Activated CD4-positive, alpha-beta T cell treated with anti-CD3 and anti-CD28 coated beads for 4 hours (primary cell): ENCODE measurements around the gene TH.

Source experiments
- DNase-seq, 2 donors: peaks; one replicate each; pipeline ENCODE4 v3.0.0-alpha.2; 2020

Gene TH

GRCh38 chr11:2177076-2177475, 5.5 kb upstream of the TH start:
- no peak for DNase-seq

GRCh38 chr11:2176389-2176900, 4.8 kb upstream of the TH start:
- no peak for DNase-seq

DNA sequence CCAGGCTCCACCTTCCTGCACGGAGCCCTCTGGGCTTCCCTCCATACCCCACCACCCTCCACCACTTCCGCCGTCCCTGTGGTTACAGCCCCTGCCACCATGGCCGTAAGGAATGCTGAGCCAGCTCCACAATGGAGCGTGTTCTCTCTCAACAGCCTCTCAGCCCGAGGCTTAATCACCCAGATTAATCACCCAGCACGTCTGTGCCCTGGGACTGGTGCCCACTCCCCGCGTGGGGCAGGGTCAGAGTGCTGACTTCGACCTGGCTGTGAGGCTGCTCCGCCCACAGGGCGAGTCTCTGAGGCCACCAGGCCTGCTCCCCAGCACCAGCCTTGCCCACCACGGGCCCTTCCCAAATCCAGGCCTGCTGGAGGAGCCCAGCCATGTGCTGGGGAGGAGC, 4.0 kb upstream of the TH start:
- DNase-seq = no peak

GRCh38 chr11:2174361-2174760, 2.7 kb upstream of the TH start:
- DNase-seq = no peak

DNA sequence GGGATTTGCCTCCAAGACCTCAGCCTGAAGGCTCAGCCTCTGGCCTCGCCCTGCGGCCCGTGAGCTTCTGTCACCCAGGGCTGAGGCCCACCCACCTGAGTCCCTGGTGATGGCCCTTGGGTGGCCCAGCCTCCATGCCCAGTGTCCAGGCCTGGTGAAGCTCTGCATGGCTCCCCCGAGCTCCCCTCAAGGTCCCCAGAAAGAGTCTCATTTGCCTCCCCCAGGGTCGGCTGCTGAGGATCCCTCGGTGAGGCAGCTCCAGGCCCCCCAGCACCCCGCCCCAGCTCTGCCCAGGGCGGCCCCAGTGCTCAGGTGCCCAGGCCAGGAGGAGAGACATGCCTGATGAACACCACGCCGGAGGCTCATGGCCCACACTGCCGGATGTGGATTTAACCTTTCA, 2.1 kb upstream of the TH start:
- no peak for DNase-seq

DNA sequence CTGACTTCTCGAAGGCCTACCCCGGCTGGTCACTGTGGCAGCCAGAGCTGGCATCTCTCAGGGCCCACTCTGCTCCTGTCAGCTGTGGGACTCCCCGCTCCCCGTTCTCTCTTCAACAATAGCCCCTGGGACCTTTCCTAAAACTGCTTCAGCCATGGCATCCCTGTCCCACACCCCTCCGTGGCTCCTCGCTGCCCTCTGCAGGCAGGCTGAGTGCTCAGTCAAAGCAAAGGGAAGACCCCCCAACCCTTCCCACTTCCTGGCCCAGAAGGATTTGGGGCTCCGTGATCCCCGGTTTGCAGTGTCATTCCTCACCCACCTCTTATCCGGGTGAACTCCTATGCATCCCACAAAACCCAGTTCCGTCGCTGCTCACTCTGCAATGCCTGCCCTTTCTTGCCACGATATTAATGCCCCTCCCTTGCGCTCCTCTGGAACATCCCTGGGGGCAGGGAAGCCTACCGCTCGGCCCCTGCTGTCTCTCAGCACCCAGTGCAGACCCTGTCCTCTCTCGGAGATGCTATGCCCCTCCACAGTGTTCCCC, 1.6 kb upstream of the TH start:
- DNase-seq = no peak

- no peak for DNase-seq
Observed at GRCh38 chr11:2172676-2173075, 1.1 kb upstream of the TH start.

- no peak for DNase-seq
Observed at GRCh38 chr11:2169626-2170570, 1.7 kb downstream of the TH start.

GRCh38 chr11:2169005-2169378, 2.6 kb downstream of the TH start:
- no peak for DNase-seq

GRCh38 chr11:2168286-2169004, 3.2 kb downstream of the TH start:
- DNase-seq = no peak

DNA sequence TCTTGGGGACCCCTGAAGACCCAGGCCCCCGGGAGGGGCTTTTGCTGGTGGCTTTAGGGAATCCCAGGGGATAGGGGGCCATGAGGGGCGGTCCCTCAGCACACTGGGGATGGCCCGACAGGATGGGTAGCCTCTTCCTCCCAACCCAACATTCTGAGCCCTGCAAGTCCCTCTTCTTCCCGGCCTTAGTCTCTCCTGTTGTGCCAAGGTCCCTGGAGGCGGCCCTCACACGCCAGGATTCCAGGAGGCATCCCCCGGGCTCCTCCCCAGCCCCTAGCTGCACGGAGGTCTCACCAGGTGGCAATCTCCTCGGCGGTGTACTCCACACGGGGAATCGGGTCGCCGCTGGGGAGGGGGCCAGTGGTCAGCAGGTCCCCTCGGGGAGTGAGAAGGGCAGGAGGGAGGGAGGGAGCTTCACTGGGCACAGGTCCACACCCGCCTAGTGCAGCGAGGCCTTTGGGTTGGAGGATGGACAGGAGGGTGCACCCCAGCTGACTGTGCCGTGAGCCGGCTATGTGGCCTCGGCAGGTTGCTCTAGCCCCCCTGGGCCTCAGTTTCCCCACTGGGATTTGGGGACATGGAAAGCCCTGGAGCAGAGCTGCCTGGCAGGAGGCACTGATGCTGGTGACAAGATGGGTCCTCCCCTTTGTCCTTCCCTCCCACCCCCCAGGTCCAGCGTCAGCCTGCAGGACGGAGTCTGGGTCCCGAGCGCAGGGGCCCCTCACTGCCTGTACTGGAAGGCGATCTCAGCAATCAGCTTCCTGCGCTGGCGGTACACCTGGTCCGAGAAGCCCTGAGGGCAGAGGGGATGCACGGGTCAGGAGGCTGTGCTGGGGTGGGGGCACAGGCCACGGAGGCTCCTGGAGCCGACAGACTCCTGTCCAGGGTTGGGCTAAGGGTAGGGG, 4.2 kb downstream of the TH start:
- no peak for DNase-seq

DNA sequence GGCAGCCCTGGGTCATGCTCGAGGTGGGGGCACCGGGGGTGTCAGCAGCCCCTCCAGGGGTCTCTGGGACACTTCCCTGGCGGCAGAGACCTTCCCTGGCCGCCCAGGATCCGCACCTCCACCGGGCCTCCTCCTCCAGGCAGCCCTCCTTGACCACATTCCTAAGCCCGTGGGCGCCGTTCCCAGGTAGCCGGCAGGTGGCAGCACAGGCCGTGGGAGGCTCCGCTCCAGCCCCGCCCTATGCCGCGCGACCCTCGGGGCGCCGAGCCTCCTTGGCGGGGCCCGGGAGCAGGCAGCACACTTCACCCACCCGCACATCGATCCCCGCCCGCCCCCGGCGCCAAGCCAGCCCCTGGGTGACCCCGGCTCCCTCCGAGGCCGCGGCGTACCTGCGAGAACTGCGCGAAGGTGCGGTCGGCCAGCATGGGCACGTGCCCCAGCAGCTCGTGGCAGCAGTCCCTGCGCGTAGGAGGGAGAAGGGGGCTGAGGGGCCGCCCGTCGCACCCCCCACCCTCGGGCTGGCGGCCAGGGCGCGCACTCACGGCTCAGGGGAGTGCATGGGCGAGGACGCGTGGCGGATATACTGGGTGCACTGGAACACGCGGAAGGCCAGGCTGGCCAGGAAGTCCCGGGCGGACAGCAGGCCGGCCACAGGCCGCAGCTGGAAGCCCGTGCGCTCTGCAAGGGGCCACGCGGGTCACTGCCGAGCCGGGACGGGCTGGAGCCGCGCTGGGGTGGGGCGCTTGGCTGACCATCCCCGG, 5.3 kb downstream of the TH start:
- DNase-seq = peak; percentile 27 to 37

DNA sequence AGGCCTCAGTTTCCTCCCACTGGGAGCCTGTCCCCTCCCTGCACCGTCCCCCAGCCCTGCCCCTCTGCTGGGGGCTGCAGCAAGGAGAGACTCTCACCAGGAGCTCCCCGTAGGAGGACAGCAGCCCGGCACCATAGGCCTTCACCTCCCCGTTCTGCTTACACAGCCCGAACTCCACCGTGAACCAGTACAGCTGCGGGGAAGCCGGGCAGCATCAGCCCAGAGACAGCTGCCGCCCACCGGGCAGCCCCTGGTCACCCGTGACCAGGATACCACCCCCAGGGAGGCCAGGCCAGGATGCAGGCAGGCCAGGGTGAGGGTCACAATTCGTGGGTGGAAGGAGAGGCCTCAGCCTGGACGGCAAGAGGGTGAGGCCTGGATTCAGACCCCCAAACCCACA, 6.0 kb downstream of the TH start:
- DNase-seq = no peak

DNA sequence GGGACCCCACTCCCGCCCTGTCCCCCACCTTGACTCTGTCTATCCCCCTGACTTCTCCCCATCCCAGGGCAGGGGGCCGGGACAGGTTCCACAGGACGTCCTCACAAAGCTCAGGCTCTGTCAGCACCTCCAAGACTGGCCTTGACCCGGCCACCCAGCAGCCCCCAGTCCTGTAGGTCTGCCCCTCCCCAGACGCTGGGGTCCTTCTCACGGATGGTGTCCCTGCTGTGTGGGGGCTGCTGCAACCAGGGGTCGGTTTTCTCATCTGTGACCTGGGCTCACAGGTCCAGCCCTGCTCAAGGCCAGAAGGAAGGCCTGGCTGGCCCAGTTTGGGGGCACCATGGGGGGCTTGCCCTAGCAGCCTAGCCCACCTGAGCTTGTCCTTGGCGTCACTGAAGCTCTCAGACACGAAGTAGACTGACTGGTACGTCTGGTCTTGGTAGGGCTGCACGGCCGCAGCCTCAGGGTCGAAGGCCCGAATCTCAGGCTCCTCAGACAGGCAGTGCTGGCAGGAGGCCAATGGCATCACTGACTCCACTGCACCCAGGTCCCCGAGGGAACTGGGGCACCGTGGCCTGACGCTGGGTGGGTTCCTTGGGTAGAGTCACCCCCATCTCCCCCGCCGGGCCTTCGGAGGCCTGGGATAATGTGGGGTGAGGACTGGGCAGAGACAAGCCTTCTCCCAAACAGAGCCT, 6.6 kb downstream of the TH start:
- DNase-seq = no peak

DNA sequence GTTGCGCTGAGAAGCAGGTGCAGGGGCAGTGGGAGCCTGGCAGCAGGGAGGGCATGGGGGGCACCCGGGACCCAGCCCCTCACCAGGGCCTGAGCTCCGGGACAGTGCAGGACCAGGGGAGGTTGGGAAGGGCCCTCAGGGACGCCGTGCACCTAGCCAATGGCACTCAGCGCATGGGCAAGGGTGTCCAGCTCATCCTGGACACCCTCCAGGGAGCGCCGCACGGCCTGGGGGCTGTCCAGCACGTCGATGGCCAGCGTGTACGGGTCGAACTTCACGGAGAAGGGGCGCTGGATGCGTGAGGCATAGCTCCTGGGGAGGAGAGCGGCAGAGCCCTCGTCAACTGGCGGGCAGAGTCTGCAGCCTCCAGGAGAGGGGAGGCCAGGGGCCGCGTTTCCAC, 7.5 kb downstream of the TH start:
- no peak for DNase-seq

DNA sequence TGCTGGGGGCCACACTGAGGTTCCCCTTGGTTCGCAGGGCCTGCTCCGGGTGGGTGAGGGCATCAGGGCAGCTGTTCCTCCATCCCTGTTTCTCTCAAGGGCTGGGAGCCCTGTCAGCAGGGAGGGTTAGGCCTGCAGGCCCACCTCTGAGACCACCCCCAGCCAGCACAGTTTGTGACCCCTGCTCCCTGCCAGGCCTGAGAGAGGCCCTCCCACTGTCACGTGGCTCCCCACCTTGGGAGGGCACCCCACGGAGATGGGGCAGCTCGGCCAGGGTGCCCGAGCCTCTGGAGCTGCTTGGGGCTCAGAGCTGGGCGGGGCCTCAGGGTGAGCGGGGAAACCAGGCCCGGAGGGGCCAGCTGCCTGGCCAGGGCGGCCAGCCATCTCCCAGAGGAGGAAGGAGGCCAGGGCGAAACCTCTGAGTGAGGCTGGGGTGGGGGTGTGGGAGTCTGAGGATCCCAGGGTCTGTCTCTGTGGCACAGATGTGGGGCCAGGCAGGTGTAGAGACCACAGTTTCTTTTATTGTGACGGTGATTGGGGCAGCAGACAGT, 8.1 kb downstream of the TH start:
- no peak for DNase-seq

DNA sequence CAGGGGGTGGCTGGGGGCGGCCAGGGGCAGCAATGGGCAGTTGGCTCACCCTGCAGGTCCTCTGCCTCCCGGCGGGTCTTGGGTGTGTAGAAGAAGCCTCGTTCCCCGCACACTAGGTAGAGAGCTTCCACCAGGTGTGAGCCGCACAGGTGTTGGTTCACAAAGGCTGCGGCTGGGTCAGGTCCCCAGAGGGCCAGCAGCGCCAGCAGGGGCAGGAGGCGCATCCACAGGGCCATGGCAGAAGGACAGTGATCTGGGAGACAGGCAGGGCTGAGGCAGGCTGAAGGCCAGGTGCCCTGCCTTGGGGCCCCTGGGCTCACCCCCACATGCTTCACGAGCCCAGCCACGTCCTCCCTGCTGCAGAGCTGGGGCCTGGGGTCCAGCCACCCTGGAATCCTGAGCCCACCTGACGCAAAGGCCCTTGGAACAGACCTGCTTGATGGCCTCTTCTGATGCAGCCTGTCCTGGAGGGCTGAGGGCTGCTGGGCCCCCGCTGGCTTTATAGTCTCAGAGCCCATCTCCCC, 10.8 kb downstream of the TH start, which contains the start of gene INS:
Gene INS, minus strand, starts transcription at position 474 of the 524 bp plus-strand sequence. Its CDS starts 238 bp downstream, at position 236.
- DNase-seq = no peak

GRCh38 chr11:2159536-2160413, 11.8 kb downstream of the TH start:
- no peak for DNase-seq

DNA sequence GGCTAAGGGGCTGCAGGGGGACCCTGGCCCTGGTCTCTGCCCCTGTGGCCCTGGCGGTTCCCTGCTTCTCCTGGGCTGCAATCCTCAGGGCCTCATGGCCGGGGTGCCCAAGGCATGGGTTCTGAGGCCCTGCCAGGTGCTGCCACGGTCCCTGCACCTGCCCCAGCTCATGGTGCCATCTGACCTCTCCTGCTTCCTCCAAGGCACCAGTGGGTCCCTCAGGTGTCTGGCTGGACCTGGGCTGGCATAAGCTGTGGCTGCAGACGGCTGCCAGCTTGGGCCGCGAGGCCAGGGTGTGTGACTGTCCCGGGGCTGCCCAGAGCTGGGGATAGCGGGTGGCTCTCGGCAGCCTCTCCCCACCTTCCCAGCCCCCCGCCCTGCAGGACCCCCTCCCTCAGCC, 12.6 kb downstream of the TH start:
- DNase-seq = no peak
